Retinal pigment epithelial cell (primary cell): ENCODE measurements around the gene DST.
A peak's percentile ranks its signal among the peaks of the same experiment; 100 is the strongest.

Source experiments
- DNase-seq: peaks from one replicate; pipeline ENCODE4 v3.0.0-alpha.2; 2010; ENCODE audit warnings: low read depth
- H3K4me3 ChIP-seq: 2 replicates; pipeline ENCODE4 v1.5.1; 2011; ENCODE audit warnings: mild to moderate bottlenecking, low read length, control low read depth, moderate library complexity
- CTCF ChIP-seq: conservative IDR thresholded peaks from 2 replicates; pipeline ENCODE4 v1.5.1; 2011; ENCODE audit warnings: low read depth, low read length, control low read depth, inconsistent platforms

Gene DST

GRCh38 chr6:56625356-56625755 lies 17.3 kb downstream of the DST start:
- H3K4me3 ChIP-seq: no peak overlapping the region
- no peak for DNase-seq
- TF ChIP-seq CTCF: no peak

- no peak for DNase-seq
- TF ChIP-seq CTCF: no peak
- H3K4me3 ChIP-seq: no peak overlapping the region
These were observed 18.0 kb downstream of the DST start for GRCh38 chr6:56624728-56625069.

GRCh38 chr6:56624046-56624727 lies 18.5 kb downstream of the DST start:
- no peak for DNase-seq
- H3K4me3 ChIP-seq: no peak overlapping the region
- no peak for TF ChIP-seq CTCF

- no peak overlapping the region for H3K4me3 ChIP-seq
- DNase-seq: no peak
- no peak for TF ChIP-seq CTCF
These were observed 22.3 kb downstream of the DST start for GRCh38 chr6:56620229-56620868.

GRCh38 chr6:56618050-56618449 lies 24.6 kb downstream of the DST start:
- no peak for DNase-seq
- no peak overlapping the region for H3K4me3 ChIP-seq
- TF ChIP-seq CTCF: no peak

GRCh38 chr6:56616967-56617366 lies 25.7 kb downstream of the DST start:
- H3K4me3 ChIP-seq: no peak overlapping the region
- TF ChIP-seq CTCF: no peak
- DNase-seq: peak; percentile 26

- no peak overlapping the region for H3K4me3 ChIP-seq
- no peak for TF ChIP-seq CTCF
- no peak for DNase-seq
These were observed 29.3 kb downstream of the DST start for GRCh38 chr6:56613247-56613851.
